ENCODE measurements around the gene PLXNA4. TPM values are rescaled to one million over a fixed set of nuclear protein-coding genes. Genes with fewer than 3 reads are reported as not detected.

PLXNA4 gene
- total RNA-seq, 1 experiment from 2014 or later = not detected

- ATAC-seq (no peak), DNase-seq (ENCODE audit: low read depth, low spot score) (no peak)
- RAD21 ChIA-PET (ENCODE audit: low non-redundant PET in 1 of 2, low total read pairs in 2 of 2, uncharacterized antibody in 2 of 2, unreplicated experiment in 2 of 2) = no interaction called here
- H3K9me3 ChIP-seq (ENCODE audit: control insufficient read depth in 1 of 2, insufficient read depth in 1 of 2, low read depth in 1 of 2, low read length in 2 of 2) = no peaks in the 10 kb centered on the region
- H3K9ac ChIP-seq (ENCODE audit: low read length) = no peak overlapping the region
- H3K9me2 ChIP-seq (ENCODE audit: insufficient read depth) = no peaks in the 10 kb centered on the region
- intact Hi-C loops (cut with micrococcal nuclease) = no loop called here
- TF ChIP-seq TCF7L2 (IDR thresholded peaks at IDR 0.05; ENCODE audit: borderline replicate concordance, extremely low read depth, insufficient read depth, insufficient read length) (no peak), ZNF274 (IDR thresholded peaks at IDR 0.05; ENCODE audit: low read depth, low read length) (no peak), EZH2phosphoT487 (IDR thresholded peaks at IDR 0.05; ENCODE audit: borderline replicate concordance) (no peak), REST (IDR thresholded peaks at IDR 0.05; ENCODE audit: low read depth) (no peak), ZFX (IDR thresholded peaks at IDR 0.05) (no peak), ELF1 (IDR thresholded peaks at IDR 0.05; ENCODE audit: borderline replicate concordance, low read depth) (no peak), EZH2 (IDR thresholded peaks at IDR 0.05) (no peak), POLR2A (IDR thresholded peaks at IDR 0.05; ENCODE audit: borderline replicate concordance, extremely low read depth, insufficient read depth, insufficient read length) (no peak), CTCF (IDR thresholded peaks at IDR 0.05 in 2 of 3, conservative IDR thresholded peaks at IDR 0.05 in 1 of 3; ENCODE audit: borderline replicate concordance in 1 of 3, insufficient read depth in 1 of 3, low read depth in 2 of 3, low read length in 2 of 3) (no peak), CBX3 (IDR thresholded peaks at IDR 0.05; ENCODE audit: low read depth) (no peak), ZBTB33 (IDR thresholded peaks at IDR 0.05; ENCODE audit: extremely low read depth, insufficient replicate concordance, low read length) (no peak), EGR1 (IDR thresholded peaks at IDR 0.05; ENCODE audit: low read depth) (no peak), ATF3 (IDR thresholded peaks at IDR 0.05) (no peak), SIN3A (IDR thresholded peaks at IDR 0.05; ENCODE audit: low read depth) (no peak), SP1 (IDR thresholded peaks at IDR 0.05; ENCODE audit: low read depth) (no peak), CEBPB (IDR thresholded peaks at IDR 0.05; ENCODE audit: low read depth) (no peak), JUND (IDR thresholded peaks at IDR 0.05) (no peak), FOSL1 (IDR thresholded peaks at IDR 0.05; ENCODE audit: low read depth) (no peak)
- H3K79me2 ChIP-seq (ENCODE audit: insufficient read depth, low read length) = no peaks in the 10 kb centered on the region
- no peak overlapping the region for H3K4me2 ChIP-seq (ENCODE audit: low read length)
- POLR2A ChIA-PET = no interaction called here
- H3K27ac ChIP-seq (ENCODE audit: low read depth, low read length) = no peak overlapping the region
- no peak overlapping the region for H2AFZ ChIP-seq (ENCODE audit: low read depth, low read length, poor library complexity, severe bottlenecking)
- no peak overlapping the region for H3K4me3 ChIP-seq (replicated peaks in 1 of 2; ENCODE audit: low read depth in 1 of 2, low read length in 2 of 2)
- H4K20me1 ChIP-seq (ENCODE audit: insufficient read depth) = no peaks in the 10 kb centered on the region
- no peaks in the 10 kb centered on the region for H3K36me3 ChIP-seq (ENCODE audit: control insufficient read depth in 1 of 2, insufficient read depth in 2 of 2, low read length in 2 of 2)
- H3K27me3 ChIP-seq (ENCODE audit: insufficient read depth, low read length) = peaks cover 61% of the 10 kb centered on the region
- no TSS peak for BruUV-seq (replicated peaks)
- CTCF ChIA-PET = no interaction called here
- 0 out of 4 replicates have a peak, but pooled peaks cover 0 to 3% of the 10 kb centered on the region in 2 experiments for H3K4me1 ChIP-seq (ENCODE audit: control insufficient read depth in 1 of 2, insufficient read depth in 2 of 2, low read length in 2 of 2)
Observed at GRCh38 chr7:132137681-132138080, 438.6 kb downstream of the PLXNA4 start.
